ENCODE data around the gene EMC8.

DNA sequence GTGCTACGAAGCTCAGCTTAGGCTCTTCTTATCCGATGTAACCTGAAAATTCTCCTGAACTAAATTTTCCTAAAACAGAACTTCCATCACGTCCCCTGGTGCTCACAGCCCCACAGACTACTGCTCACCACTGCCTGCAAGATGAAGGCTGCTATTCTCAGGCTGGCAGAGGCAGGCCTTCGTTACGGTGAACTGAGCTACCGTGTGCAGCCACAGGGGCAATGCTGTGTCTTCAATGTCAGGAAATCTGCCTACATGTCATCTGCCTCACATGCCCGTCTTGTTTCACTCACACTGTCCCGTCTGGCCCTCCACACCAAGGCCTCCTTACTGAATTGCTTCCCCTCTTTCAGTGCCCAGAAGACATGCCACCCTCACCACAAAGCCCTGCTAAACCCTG lies 15.9 kb downstream of the EMC8 start:
- no peak for TF ChIP-seq POLR2A (IDR thresholded peaks at IDR 0.05; ENCODE audit: low read depth, low read length)
- TF ChIP-seq, protein P1, sequence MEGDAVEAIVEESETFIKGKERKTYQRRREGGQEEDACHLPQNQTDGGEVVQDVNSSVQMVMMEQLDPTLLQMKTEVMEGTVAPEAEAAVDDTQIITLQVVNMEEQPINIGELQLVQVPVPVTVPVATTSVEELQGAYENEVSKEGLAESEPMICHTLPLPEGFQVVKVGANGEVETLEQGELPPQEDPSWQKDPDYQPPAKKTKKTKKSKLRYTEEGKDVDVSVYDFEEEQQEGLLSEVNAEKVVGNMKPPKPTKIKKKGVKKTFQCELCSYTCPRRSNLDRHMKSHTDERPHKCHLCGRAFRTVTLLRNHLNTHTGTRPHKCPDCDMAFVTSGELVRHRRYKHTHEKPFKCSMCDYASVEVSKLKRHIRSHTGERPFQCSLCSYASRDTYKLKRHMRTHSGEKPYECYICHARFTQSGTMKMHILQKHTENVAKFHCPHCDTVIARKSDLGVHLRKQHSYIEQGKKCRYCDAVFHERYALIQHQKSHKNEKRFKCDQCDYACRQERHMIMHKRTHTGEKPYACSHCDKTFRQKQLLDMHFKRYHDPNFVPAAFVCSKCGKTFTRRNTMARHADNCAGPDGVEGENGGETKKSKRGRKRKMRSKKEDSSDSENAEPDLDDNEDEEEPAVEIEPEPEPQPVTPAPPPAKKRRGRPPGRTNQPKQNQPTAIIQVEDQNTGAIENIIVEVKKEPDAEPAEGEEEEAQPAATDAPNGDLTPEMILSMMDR (IDR thresholded peaks at IDR 0.05 in 2 of 3, conservative IDR thresholded peaks at IDR 0.05 in 1 of 3; ENCODE audit: control insufficient read depth in 2 of 3, extremely low read depth in 1 of 3, insufficient read depth in 1 of 3, low read depth in 3 of 3, low read length in 3 of 3), result no peak

Measured in GM12878 (cell line).